Activated T-helper 2 cell treated with anti-CD3 and anti-CD28 coated beads, Interferon-gamma antibody, Interleukin-2, Interleukin-4, amounts not matched to agents 10 μg/mL and 5 μg/mL and 100 μg/mL, durations not matched to agents 14 hours and 24 hours and 36 hours (primary cell): ENCODE data around the gene RFX2. TPM values are rescaled to one million over a fixed set of nuclear protein-coding genes. Genes with fewer than 3 reads are reported as not detected.
"Not testable (repeated sequence)": the region's sequence is repeated elsewhere in the genome, so short reads cannot be mapped to it uniquely, and the experiment has no call there.

Experiments
- DNase-seq: peaks from one replicate; pipeline ENCODE4 v3.0.0; 2021; ENCODE audit warnings: low spot score
- H3K27ac Mint-ChIP-seq: one replicate; pipeline ENCODE4 v1.8.0; 2021; ENCODE audit warnings: mixed read lengths
- H3K27me3 Mint-ChIP-seq: one replicate; pipeline ENCODE4 v1.8.0; 2021; ENCODE audit warnings: low read depth, mixed read lengths
- H3K36me3 Mint-ChIP-seq: one replicate; pipeline ENCODE4 v1.8.0; 2021; ENCODE audit warnings: low read depth, mixed read lengths
- H3K4me1 Mint-ChIP-seq: one replicate; pipeline ENCODE4 v1.8.0; 2021; ENCODE audit warnings: low read depth, mixed read lengths
- H3K4me3 Mint-ChIP-seq: one replicate; pipeline ENCODE4 v1.8.0; 2021; ENCODE audit warnings: low read depth, mild to moderate bottlenecking, moderate library complexity, mixed read lengths
- H3K9me3 Mint-ChIP-seq: one replicate; pipeline ENCODE4 v1.8.0; 2021; ENCODE audit warnings: mixed read lengths
- intact Hi-C: fragments of 100-400 bp; cut with micrococcal nuclease; formaldehyde crosslinking; loops from one replicate; pipeline ENCODE4 v1.15.1; 2023
- total RNA-seq: library from RNA; stranded (reverse); gene quantifications from 2 replicates; pipeline ENCODE4 v1.2.3, GENCODE V29; 2022

The RFX2 gene
- total RNA-seq, 1 donor from 2014 or later = 8.7 TPM

DNA sequence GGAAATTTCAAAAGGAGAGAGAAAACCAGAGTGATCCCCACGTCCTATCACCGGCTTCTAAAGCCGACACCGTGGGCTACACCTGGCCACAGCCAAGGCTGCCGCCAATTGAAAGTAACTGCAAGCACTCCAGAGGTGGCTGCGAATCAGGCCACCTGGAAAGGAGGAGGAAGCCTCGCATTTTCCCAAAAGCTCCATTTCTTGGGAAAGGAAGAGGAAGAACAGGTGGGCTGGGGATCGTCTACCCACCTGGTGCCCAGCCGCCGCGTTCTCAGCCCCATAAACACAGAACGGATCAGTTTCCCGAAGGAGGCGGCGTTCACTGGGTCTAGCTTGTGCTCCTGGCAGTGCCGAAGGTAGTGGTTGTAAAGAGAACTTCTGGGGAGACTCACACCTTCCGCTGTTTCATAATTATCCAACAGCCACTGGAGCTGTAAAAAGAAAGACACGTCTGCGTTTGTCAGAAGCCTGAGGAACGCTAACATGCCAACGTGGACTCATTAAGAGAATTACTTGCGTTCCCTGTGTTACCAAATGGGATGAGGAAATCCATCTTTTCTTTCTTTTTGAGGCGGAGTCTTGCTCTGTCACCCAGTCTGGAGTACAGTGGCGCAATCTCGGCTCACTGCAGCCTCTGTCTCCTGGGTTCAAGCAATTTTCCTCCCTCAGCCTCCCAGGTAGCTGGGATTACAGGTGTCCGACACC, 94.3 kb downstream of the RFX2 start:
- intact Hi-C loops = no loop called here
- DNase-seq = no peak
- H3K27ac Mint-ChIP-seq = no peak overlapping the region
- H3K9me3 Mint-ChIP-seq = no peaks in the 10 kb centered on the region
- no peaks in the 10 kb centered on the region for H3K27me3 Mint-ChIP-seq
- H3K4me1 Mint-ChIP-seq = no peaks in the 10 kb centered on the region
- no peak overlapping the region for H3K4me3 Mint-ChIP-seq
- no peaks in the 10 kb centered on the region for H3K36me3 Mint-ChIP-seq

DNA sequence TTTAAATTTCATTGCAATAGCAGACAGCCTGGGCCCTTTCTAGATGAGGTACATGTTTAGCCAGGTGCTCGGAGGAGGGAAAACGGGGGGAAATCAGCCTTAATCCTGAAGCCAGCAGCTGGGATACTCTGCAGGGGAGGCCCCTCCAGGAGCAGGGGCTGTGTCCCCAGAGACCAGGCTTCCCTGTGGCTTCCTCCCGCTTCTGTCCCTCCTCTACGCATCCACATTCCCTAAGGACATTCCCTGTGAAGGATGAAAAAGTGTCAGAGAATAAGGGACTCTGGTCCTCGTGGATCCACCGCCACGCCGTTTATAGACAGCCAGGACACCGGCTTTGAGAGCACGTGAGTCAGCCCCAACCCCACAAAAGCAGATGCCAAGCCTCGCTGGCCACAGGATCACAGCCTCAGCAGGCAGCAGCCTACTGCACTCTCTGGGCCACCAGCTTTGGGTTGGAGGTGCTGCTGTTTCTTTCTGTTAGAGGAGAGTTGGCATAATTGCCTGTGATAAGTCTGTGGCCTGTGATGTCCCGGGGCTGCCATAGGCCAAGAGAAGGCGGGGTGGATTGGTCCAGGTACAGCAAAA, 95.7 kb downstream of the RFX2 start:
- Mint-ChIP-seq H3K9me3 (no peaks in the 10 kb centered on the region), H3K27ac (no peak overlapping the region), H3K36me3 (no peaks in the 10 kb centered on the region), H3K4me3 (no peak overlapping the region), H3K4me1 (no peaks in the 10 kb centered on the region), H3K27me3 (no peaks in the 10 kb centered on the region)
- DNase-seq = no peak
- intact Hi-C loops = no loop called here

DNA sequence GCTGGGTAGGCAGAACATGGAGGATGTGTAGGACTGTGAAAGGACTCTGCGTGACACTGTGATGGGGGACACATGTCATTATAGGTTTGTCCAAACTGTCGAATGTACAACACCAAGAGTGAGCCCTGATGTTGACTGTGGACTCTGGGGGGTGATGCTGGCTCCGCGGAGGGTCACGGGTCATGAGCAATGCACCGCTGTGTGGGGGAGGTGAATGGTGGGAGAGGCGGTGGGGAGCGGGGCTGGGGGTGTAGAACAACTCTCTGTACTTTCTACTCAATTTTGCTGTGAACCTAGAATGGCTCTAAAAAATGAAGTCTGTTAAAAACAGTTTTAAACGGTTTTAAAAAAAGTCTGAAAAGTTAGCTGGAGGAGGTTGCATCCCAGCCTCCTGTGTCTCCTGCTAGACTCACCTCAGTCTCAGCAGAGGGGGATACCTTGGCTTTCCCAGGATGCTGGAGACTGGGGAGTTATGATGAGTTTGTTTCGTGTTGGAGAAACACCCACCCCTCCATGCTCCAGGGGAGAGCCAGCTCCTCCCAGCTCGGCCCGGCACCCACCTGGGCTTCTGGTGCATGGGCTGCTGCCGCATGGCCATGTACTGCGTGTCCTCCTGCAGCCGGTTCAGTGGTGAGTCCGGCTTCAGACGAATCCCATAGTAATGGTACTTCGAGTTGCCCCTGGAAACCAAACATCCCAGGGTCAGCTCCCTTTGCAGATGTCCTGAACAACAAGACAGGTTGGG, 97.7 kb downstream of the RFX2 start:
- no peak for DNase-seq
- Mint-ChIP-seq H3K4me3 (no peak overlapping the region), H3K27me3 (no peaks in the 10 kb centered on the region), H3K27ac (no peak overlapping the region), H3K9me3 (no peaks in the 10 kb centered on the region), H3K4me1 (no peaks in the 10 kb centered on the region), H3K36me3 (no peaks in the 10 kb centered on the region)
- intact Hi-C loops = no loop called here

DNA sequence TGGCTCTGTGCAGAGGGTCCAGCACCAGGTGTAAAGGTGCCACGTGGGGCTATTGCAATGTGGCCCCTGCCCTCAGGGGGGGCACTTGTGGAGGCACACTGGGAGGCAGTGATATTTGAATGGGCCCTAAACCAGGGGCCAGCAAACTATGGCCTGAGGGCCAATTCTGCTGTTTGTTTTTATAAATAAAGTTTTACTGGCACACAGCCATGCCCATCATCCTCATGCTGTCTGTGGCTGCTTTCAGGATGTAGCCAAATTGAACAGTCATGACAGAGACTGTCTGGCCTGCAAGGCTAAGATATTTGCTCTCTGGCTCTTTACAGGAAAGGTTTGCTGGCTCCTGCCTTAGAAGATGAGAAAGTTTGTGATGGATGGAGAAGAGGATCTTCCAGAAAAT, 98.5 kb downstream of the RFX2 start:
- H3K4me3 Mint-ChIP-seq = no peak overlapping the region
- intact Hi-C loops = no loop called here
- no peaks in the 10 kb centered on the region for H3K27me3 Mint-ChIP-seq
- H3K4me1 Mint-ChIP-seq = no peaks in the 10 kb centered on the region
- H3K36me3 Mint-ChIP-seq = no peaks in the 10 kb centered on the region
- H3K9me3 Mint-ChIP-seq = no peaks in the 10 kb centered on the region
- no peak for DNase-seq
- H3K27ac Mint-ChIP-seq = no peak overlapping the region

DNA sequence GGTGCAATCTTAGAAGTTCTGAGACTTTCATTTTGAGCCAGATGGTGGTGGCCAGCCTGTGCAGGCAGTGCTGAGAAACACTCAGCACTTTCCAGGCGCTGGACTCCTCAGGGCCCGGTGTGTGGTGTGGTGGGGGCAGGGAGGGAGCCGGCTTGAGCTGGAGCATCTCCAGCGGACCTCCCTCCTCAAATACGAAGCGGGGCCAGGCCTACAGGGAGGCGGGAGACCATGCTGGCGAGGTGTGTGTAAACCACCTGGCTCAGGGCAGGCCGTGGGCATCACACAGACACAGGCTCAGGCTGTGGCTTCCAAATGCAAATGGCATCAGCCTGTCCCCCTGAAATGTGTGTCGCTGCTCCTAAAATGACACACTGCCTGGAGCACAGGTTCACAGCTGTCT, 99.1 kb downstream of the RFX2 start:
- Mint-ChIP-seq H3K4me3 (no peak overlapping the region), H3K36me3 (no peaks in the 10 kb centered on the region), H3K4me1 (no peaks in the 10 kb centered on the region), H3K27me3 (no peaks in the 10 kb centered on the region), H3K9me3 (no peaks in the 10 kb centered on the region), H3K27ac (no peak overlapping the region)
- no peak for DNase-seq
- intact Hi-C loops = no loop called here

DNA sequence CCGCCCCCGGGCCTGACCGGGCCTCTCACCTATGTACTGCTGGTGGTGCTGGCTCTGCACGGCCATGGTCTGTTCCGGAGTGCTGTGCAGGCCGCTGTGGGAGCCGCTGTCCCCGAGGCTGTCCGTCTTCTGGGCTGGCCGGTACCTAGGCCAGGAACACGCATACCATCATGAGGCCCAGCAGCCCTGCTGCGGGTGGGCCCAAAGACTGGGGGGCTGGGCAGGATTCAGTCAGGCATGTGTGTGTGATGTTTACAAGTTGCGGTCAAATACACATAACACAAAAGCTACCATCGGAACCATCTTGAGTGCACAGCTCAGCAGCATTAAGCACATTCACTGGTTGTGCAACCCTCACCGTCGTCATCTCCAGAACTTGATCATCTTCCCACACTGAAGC, 100.2 kb downstream of the RFX2 start:
- no peak overlapping the region for H3K4me3 Mint-ChIP-seq
- no peaks in the 10 kb centered on the region for H3K9me3 Mint-ChIP-seq
- intact Hi-C loops = no loop called here
- DNase-seq = no peak
- H3K36me3 Mint-ChIP-seq = no peaks in the 10 kb centered on the region
- H3K27ac Mint-ChIP-seq = no peak overlapping the region
- no peaks in the 10 kb centered on the region for H3K4me1 Mint-ChIP-seq
- no peaks in the 10 kb centered on the region for H3K27me3 Mint-ChIP-seq

DNA sequence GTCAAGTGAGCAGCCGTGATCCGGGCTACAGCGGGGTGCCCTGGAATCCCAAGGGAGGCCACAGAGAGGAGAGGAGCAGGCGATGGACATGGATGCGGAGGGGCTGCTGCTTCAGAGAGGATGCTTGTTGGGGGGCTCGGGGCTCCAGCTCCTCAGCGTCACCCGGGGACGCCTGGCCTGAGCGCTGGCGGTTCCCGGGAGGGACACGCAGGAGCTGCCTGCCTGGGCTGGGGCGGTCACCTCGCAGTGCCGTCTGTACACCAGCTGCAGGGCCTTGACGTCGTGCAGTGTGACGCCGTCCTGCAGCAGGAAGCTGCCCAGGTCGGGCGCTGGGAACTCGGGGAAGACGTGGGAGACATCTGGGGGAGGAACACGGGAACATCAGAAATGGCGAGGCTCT, 102.4 kb downstream of the RFX2 start:
- Mint-ChIP-seq H3K4me1 (no peaks in the 10 kb centered on the region), H3K9me3 (no peaks in the 10 kb centered on the region), H3K4me3 (no peak overlapping the region), H3K27me3 (no peaks in the 10 kb centered on the region), H3K36me3 (no peaks in the 10 kb centered on the region), H3K27ac (no peak overlapping the region)
- DNase-seq = no peak
- intact Hi-C loops = no loop called here

DNA sequence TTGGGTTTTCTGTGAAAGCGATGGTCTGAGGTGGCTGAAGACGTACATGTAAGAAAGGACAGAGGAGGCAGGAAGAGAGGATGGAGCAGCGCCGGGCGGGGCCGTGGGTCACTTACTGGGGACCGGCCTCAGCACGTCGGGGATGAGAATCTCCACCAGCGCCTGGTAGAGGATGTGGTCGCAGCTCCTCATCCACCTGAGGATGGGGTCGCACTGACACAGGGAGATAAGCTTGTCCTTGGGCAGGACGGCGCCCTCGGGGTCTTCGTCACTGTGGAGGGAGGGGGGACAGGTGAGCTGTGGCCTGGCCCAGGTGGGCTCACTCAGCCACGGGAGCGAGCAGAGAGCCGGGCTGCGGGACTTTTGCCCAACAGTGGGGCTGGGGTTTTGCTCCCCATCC, 103.4 kb downstream of the RFX2 start:
- Mint-ChIP-seq H3K27me3 (no peaks in the 10 kb centered on the region), H3K4me3 (no peak overlapping the region), H3K4me1 (no peaks in the 10 kb centered on the region), H3K9me3 (no peaks in the 10 kb centered on the region), H3K27ac (no peak overlapping the region), H3K36me3 (no peaks in the 10 kb centered on the region)
- no peak for DNase-seq
- intact Hi-C loops = no loop called here

DNA sequence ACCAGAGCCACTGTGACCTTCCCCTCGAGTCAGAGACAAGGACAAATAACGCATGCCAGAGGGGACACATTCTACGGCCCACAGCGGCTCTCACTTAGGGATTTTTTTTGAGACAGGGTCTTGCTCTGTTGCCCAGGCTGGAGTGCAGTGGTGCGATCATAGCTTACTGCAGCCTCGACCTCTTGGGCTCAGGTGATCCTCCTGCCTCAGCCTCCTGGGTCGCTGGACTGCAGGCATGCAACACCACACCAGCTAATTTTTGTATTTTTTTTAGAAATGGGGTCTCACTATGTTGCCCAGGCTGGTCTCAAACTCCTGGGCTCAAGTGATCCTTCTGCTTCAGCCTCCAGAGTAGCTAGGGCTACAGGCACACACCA, 104.2 kb downstream of the RFX2 start:
- H3K9me3 Mint-ChIP-seq, H3K27ac Mint-ChIP-seq, intact Hi-C loops, H3K36me3 Mint-ChIP-seq, DNase-seq, H3K4me3 Mint-ChIP-seq, H3K27me3 Mint-ChIP-seq, H3K4me1 Mint-ChIP-seq: not testable (repeated sequence)

DNA sequence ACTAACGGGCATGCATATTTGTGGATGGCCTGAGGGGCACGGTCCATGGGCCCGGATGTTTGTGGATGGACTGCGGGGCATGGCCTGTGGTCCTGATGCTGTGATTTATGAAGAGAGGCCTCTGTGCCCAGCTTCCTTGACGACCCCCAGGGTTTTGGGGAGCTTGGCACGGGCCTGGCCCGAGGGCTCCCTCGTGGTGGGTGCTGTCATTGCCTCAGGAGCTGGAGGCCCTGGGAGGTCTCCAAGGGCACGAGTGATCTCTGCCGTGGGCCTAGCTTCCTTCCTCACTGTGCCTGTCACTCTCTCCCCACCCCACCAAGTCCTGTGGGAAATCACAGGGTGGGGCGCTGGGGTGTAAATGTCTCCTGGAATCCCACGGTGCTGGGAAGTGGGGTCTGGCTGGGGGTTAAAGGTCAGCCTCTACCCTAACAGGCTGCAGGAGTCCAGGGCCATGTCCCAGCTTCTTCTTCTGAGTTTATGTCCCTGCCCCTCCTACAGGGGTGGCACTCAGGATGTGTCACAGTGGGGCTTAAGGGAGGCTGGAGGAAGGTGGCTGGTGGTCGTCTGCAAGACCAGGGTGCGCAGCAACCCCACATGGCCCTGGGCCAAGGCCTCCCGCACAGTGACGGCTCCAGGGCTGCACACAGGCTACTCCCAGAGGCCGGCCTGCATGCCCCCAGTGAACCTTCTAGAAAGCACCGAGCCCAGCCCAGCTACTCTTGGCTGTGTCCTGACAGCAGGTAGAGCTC, 104.8 kb downstream of the RFX2 start:
- no peaks in the 10 kb centered on the region for H3K27me3 Mint-ChIP-seq
- H3K27ac Mint-ChIP-seq = no peak overlapping the region
- H3K36me3 Mint-ChIP-seq = peaks cover 3% of the 10 kb centered on the region
- no peaks in the 10 kb centered on the region for H3K4me1 Mint-ChIP-seq
- intact Hi-C loops = no loop called here
- DNase-seq = no peak
- H3K4me3 Mint-ChIP-seq = no peak overlapping the region
- H3K9me3 Mint-ChIP-seq = peaks cover 3% of the 10 kb centered on the region

DNA sequence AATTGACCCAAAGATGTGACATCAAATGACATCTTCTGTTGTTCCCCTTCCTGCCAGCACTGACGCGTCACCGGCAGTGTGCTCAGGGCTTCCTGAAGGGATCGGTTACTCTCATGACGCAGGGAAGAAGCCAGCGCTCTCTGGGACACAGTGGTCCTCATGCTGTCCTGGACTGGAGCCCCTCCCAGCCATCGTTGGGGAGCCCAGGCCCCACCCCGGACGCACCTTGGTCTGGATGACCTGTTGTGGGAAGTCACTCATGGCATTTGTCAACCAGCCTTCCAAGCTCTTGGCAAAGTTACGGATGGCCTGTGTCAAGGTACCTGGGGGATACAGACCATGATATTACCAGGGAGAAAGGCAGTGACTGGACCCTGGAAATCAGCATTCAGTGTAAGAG, 106.3 kb downstream of the RFX2 start:
- no peaks in the 10 kb centered on the region for H3K27me3 Mint-ChIP-seq
- no peaks in the 10 kb centered on the region for H3K4me1 Mint-ChIP-seq
- H3K4me3 Mint-ChIP-seq = no peak overlapping the region
- DNase-seq = no peak
- peaks cover 3% of the 10 kb centered on the region for H3K9me3 Mint-ChIP-seq
- intact Hi-C loops = no loop called here
- peaks cover 7% of the 10 kb centered on the region for H3K36me3 Mint-ChIP-seq
- no peak overlapping the region for H3K27ac Mint-ChIP-seq

DNA sequence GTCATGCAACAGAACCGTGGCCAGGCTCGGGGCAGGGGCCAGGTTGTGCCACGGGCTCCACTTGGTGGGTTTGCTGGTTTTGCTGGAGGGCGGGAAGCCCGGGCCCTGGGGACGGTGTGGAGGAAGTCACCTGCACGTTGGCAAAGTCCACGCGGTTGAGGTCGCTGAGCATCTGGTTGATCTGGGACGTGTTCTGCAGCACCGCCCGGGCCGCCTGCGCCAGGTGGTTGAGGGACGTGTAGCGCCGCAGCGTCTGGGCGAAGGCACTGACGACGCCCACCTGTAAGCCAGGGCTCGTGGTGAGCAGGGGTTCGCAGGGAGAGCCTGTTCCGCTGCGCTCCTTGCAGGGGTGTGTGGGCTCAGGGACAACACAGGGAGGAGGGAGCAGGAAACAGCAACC, 107.7 kb downstream of the RFX2 start:
- no peak overlapping the region for H3K4me3 Mint-ChIP-seq
- peaks cover 3% of the 10 kb centered on the region for H3K9me3 Mint-ChIP-seq
- intact Hi-C loops = no loop called here

More for the DNA sequence above, 107.7 kb downstream of the RFX2 start:
- no peaks in the 10 kb centered on the region for H3K27me3 Mint-ChIP-seq
- H3K27ac Mint-ChIP-seq = no peak overlapping the region
- no peaks in the 10 kb centered on the region for H3K4me1 Mint-ChIP-seq
- peaks cover 7% of the 10 kb centered on the region for H3K36me3 Mint-ChIP-seq
- no peak for DNase-seq
